Activated T-cell treated with anti-CD3 and anti-CD28 coated beads for 1 hour (primary cell): Measurements from ENCODE around the gene CADPS2.
"Not testable (repeated sequence)": the region's sequence is repeated elsewhere in the genome, so short reads cannot be mapped to it uniquely, and the experiment has no call there.

Experiments used
- DNase-seq: peaks from one replicate; pipeline ENCODE4 v3.0.0-alpha.2; 2020; ENCODE audit warnings: low read depth

Gene CADPS2

GRCh38 chr7:122673951-122674350 is 212.3 kb downstream of the CADPS2 start:
- no peak for DNase-seq

- no peak for DNase-seq
Observed at GRCh38 chr7:122672536-122672935, 213.7 kb downstream of the CADPS2 start.

GRCh38 chr7:122663733-122664132 is 222.5 kb downstream of the CADPS2 start:
- no peak for DNase-seq

GRCh38 chr7:122658856-122659255 is 227.4 kb downstream of the CADPS2 start:
- DNase-seq: no peak

GRCh38 chr7:122653685-122654084 is 232.6 kb downstream of the CADPS2 start:
- no peak for DNase-seq

GRCh38 chr7:122652876-122653275 is 233.4 kb downstream of the CADPS2 start:
- DNase-seq: no peak

- DNase-seq: no peak
Observed at GRCh38 chr7:122651451-122651850, 234.8 kb downstream of the CADPS2 start.

GRCh38 chr7:122643250-122643649 is 243.0 kb downstream of the CADPS2 start:
- DNase-seq: no peak

GRCh38 chr7:122638459-122638858 is 247.8 kb downstream of the CADPS2 start:
- DNase-seq: no peak

GRCh38 chr7:122637784-122638183 is 248.5 kb downstream of the CADPS2 start:
- no peak for DNase-seq

- not testable (repeated sequence) for DNase-seq
Observed at GRCh38 chr7:122635481-122635880, 250.8 kb downstream of the CADPS2 start.

- DNase-seq: no peak
Observed at GRCh38 chr7:122633472-122633871, 252.8 kb downstream of the CADPS2 start.

- DNase-seq: no peak
Observed at GRCh38 chr7:122632238-122632637, 254.0 kb downstream of the CADPS2 start.

GRCh38 chr7:122629412-122629953 is 256.8 kb downstream of the CADPS2 start:
- no peak for DNase-seq

- no peak for DNase-seq
Observed at GRCh38 chr7:122628651-122629411, 257.4 kb downstream of the CADPS2 start.

GRCh38 chr7:122626785-122627184 is 259.5 kb downstream of the CADPS2 start:
- DNase-seq: no peak

- DNase-seq: no peak
Observed at GRCh38 chr7:122622682-122623081, 263.6 kb downstream of the CADPS2 start.

GRCh38 chr7:122619664-122620063 is 266.6 kb downstream of the CADPS2 start:
- no peak for DNase-seq

GRCh38 chr7:122618585-122619189 is 267.6 kb downstream of the CADPS2 start:
- no peak for DNase-seq

GRCh38 chr7:122616951-122617350 is 269.3 kb downstream of the CADPS2 start:
- DNase-seq: no peak

- DNase-seq: no peak
Observed at GRCh38 chr7:122605929-122606328, 280.3 kb downstream of the CADPS2 start.

- DNase-seq: no peak
Observed at GRCh38 chr7:122604251-122604650, 282.0 kb downstream of the CADPS2 start.

- DNase-seq: no peak
Observed at GRCh38 chr7:122602800-122603199, 283.5 kb downstream of the CADPS2 start.

- no peak for DNase-seq
Observed at GRCh38 chr7:122600630-122601029, 285.6 kb downstream of the CADPS2 start.
